GM18508 (cell line): Measurements from ENCODE around the gene SGCD.

ENCODE experiments used
- ATAC-seq: cut with Tn5 transposase; IDR thresholded peaks from one replicate; pipeline ENCODE4 v1.9.1; 2021; ENCODE audit warnings: moderate number of reproducible peaks; ENCODE audit not compliant: insufficient read depth, unreplicated experiment

The SGCD gene

DNA sequence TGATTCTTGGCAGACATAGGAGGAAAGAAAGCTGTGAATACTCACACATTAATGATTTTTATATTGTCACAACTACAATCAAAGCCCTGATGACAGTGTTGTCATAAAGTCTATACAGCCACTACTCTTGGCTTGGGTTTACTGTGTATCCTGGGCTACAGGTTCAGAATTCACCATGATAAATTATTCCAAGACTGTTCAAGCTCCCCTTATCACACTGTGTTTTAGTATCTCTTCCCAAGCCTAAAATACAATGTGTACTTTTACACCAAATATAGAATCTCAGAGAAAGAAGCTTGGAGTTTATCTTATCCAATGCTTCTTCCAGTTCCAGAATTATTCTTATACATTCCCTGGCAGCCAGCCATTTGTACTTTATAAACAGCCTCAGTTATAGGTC lies 395.4 kb downstream of the SGCD start:
- no peak for ATAC-seq

DNA sequence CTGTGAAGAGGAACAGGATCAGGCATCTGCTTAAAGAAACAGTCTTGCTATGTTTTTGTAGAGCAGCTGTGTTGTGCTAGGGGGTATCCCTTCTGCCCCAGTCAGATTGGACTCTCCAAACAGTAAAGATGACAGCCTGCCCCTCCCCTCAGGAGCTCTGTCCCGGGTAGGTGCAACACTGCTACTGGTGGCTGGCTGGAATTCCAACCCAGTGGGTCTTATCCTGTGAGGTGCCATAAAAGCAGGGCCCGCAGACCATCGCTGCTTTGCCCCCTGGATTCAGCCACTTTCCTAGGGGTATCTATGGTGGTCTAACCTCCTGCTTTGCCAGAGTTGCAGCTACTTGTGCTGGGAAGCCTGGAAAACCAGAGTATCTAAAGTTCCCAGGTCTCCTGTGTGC lies 408.5 kb downstream of the SGCD start:
- no peak for ATAC-seq

DNA sequence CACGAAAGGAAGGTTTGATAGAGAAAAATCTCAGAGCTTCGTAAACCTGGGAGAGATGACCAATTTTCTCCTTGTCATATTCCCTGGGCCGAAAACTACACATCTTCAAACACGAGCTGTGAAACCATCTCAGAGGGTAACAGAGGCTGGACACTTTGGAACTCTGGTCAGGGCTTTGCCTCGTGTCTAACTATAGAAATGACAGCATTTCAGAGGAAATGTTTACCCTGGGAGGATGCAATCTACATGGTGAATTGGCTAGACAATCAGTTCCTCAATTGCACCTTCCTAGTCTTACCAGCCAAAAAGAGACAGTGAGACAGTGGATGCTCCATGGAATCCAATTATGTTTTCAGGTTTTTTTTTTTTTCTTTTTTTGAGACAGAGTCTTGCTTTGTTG lies 414.6 kb downstream of the SGCD start:
- ATAC-seq = no peak

DNA sequence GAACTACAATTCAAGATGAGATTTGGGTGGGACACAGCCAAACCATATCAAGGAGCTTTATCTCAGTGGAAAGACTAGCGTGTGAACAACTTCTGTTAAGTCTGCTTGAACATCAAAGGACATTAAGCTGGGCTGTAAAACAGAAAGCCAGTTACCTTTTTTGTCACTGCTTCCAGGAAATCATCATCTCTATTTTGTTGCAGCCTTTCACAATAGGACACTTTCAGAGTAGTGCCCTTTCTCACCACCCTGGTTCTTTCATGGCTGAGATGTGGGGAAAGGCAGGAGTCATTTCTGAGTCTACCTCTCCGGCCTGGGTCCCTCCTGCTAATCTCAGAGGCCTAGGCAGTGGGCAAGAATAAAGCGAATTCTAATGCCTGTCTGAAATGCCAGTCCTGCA lies 426.9 kb downstream of the SGCD start:
- no peak for ATAC-seq

DNA sequence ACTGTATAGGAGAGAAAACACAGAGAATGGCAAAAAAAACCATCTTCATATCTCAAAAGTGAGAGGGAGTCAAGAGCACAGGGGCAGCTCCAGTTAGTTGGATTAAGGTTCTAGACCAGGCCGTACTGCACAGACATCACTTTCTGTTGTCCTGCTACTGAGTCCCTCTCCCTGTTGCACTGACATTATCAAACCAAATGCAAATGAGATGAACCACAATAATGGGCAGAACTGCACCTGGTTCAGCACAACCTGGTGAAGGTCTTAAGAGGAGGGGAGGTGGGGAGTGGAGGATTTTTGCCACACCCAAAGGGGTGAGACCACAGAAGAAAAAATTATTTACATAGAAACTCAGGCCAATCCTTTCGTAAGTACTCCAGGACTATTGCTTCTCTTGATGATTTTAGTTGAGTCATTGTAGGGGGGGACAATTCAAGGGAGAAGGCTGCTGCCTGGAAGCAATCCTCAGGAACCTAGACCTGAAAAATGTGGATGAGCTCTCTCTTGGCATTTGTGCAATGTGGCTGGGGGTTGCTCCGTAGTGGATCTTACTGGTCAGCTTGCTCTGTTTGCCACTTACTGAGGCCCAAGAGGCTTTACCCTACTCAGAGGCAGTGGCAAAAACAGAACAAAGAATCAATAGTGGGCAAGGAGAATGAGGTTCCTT lies 428.6 kb downstream of the SGCD start:
- no peak for ATAC-seq

DNA sequence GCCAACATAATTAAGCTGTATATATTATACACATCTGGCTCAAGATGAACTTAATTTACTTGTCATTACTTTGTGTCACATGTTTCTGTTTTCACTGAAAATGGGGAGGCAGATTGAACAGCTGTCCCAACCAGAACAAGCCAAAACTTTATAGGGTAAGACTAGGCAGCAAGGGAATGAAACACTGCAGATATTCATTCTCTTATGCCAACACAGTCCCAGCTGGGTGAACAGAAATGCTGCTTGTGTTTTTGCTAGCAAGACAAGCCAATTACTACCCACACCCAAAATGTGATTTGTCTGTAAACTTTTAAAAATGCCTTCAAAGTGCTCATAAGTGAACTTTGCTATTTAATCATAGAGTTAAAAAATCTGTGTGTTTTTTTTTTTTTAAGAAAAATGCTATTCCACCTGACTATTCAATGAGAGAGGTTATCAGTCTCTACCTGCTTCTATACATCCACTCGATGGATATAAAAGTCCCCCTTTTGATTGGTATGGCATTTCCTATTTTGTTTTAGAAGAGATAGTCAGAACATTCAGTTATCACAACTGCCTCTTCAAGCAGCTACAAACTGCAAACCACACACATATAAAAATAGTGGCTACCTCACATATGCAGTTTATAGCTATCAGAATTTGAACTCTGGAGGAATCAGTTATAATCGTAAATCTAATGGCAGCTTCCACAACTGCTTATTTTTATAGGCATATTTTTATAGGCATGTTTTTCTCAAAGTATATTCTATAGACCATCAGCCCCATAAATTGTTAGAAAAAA lies 431.2 kb downstream of the SGCD start:
- no peak for ATAC-seq

DNA sequence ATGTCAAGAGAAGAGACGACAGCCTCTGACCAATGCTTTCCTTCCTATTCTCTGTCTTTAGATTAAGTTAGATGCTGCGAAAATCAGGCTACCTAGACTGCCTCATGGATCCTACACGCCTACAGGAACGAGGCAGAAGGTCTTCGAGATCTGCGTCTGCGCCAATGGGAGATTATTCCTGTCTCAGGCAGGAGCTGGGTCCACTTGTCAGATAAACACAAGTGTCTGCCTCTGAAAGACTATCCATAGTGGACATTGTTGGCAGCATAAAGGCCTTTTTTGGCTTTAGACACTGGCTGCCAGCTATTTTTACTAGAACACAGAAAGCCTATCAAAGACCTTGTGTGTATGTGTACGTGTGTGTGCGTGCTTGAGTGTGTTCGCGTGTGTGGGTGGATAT lies 432.2 kb downstream of the SGCD start:
- ATAC-seq = no peak

DNA sequence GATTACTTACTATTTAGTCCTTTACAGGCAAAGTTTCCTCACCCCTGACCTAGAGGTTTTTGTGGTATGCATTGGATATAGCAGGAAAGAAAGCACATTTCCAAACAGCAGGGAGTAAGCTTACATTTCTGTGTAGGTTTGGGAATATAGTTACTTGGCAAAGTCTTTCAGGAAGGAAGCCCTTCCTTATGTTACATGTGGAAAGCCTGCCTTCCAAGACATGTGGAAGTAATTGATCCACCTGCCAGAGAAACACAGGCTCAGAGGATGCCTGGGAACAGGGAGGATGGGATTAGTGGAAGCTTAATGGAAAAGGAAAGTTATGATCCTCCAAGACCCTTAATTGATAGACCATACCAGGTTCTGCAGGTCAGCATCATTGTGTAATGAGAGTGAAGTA lies 435.8 kb downstream of the SGCD start:
- ATAC-seq = no peak

DNA sequence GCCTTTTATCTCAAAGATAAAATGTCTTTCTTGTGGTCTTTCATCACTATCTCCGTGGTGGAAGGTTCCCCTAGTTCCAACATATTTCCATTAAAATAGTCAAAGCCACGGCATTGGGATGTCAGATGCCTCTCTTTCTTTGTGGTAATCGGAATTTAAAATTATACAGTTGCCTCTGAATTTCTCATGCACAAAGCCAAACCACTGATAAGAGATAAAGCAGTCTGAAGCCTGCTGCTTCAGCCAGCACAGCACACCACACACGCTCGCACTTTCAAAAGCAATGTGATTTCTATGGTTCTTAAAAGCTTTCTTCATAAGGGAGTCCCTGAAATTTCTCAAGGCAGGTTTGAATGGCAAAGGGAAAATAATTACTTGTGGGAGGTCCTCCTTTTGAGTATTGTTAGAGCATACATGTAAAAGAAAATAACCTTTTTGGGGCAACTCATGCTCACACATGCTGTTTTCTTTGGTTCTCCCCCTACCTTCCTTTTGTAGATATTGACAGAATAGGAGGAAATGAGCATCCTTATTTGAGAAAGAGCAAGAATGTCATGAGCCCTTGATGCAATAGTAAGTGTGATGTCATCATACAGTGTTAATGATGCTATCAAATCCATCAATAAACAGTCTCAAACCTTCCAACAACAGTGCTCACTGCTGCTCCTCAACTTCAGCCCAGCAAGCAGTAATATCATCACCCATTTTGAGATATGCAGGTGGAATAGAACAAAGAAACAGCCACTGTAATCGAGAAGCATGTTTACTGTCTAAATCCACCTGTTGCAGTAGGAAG lies 437.4 kb downstream of the SGCD start:
- ATAC-seq = no peak

DNA sequence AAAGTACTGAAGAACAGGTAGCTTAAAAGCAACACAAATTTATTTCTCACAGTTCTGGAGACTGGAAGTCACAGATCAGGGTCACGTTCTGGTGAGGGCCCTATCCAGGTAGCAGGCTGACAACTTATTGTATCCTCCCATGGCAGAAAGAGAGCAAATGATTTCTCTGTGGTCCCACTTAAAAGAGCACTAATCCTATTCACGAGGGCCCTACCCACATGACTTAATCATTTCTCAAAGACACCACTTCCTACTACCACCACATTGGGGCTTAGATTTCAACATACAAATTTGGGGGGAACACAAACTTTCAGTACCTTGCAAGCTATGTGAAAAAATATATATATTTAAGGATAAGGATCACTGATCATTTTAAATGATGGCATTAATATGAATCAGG lies 447.3 kb downstream of the SGCD start:
- no peak for ATAC-seq

DNA sequence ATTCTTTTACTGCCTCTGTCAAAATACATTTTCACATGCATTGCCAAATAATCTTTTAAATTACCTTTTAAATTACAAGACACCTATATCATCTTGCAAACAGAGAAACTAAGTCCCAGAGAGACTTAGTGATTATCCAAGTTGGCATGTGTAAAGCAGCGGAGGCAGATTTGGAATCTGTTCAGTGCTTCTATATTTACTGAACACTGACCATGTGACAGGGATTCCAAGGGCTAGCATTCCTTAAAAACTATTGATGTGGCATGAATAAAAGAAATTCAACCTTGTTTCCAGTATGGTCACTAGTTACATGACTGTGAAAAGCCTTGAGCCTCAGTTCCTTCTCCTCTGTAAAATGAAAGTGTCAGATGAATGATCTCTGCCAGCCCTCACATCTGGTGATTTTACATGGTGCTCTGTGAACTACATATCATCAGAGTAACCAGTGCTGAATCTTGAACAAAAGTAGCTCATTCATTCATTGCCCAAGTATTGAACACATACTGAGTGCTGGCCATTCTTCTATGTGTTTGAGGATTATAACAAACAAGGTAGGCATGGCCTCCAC lies 451.3 kb downstream of the SGCD start:
- no peak for ATAC-seq

DNA sequence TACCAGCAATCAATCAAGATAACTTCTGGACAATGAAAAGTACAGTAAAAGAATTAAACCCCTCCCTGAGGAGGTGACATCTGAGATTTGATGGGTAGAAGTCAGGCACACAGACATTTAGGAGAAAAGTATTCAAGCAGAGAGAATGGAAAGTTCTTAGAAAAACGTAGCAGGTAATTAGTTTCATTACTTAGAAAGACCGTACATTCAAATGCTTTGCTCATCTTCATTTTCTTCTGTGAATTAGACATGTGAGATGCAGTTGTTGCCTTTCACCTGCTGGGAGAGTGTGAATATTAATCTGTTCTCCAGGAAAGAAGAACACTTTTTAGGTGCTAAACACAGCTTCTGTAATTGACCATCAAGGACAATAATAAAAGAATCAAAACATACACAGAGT lies 451.8 kb downstream of the SGCD start:
- ATAC-seq = no peak

DNA sequence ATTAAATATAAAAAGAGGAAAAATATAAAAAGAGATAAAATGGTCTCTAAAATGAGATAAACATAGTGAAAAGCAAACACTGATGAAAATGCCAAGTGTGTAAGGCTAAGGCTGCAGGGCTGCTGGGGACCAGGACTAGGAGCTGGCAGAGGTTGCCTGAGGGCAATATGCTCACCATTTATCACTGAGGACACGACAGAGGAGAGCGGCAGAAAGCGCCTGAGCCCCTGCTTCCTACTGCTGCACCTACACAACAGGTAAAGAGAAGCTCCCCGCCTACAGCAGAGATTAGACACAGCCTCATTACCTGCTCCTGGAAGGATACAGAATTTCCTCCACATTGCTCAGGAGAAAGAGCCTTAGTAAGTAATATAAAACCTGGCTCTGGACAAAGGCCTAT lies 452.5 kb downstream of the SGCD start:
- ATAC-seq = no peak

DNA sequence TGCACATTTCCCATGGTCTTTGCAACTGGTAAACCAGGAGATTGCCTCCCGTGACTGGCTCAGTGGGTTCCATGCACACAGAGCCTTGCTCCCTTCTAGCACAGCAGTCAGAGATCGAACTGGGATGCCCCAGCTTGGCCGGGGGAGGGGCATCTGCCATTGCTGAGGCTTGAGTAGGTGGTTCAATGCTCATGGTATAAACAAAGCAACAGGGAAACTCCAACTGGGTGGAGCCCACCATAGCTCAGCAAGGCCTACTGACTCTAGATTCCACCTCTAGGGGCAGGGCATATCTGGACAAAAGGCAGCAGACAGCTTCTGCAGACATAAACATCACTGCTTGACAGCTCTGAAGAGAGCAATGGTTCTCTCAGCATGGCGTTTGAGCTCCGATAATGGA lies 456.1 kb downstream of the SGCD start:
- no peak for ATAC-seq

DNA sequence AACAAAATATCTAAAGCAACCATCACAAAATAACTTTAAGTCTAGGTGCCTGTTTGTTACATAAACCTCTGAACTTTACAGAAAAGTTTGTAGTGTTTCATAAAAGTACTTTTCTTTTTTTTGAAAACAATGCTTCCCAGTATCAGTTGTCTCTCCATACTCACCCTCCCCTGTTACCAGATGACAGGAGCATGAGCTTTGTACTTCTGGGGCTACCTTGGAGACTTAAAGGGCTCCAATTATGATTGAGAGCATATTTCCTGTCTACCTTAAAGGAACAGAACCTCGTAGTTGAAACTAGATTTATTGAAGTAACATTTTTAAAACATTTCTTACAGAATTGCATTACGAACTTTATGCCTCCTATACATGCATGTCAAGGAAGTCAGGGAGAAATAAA lies 467.7 kb downstream of the SGCD start:
- ATAC-seq = no peak

DNA sequence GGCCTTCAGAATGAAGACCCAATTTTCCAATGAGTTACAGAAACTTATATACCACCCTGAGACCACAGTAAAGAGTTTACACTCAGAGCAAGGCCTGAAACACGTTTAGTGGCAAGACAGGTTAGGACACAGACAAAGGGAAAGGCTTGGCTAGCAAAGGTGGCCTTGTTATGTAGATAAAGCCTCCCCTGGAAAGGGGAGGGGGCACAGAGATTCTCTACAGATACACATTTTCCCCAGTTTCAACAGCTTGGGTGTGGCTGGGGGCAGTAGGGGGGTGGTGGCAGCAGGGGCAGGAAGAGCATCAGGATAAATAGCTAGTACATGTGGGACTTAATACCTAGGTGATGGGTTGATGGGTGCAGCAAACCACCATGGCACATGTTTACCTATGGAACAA lies 471.2 kb downstream of the SGCD start:
- ATAC-seq = no peak

DNA sequence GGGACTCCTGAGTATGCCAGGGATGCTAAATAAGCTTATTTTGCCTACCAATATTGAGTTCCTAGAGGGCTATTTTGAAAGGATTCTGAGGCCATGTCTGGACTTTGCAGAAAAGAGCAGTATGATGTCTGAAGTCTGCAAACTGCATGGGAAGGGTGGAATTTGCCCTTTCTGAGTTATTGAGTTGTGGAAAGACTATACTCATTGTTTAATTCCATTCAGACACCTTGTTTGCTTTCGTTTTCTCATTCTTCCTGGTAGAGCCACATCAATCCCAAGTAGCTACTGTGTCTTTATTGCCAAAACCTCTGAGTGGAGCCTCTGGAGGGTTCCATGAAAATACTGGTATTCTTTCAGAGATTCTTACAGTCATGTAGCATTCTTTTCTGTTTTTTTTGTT lies 472.2 kb downstream of the SGCD start:
- no peak for ATAC-seq

DNA sequence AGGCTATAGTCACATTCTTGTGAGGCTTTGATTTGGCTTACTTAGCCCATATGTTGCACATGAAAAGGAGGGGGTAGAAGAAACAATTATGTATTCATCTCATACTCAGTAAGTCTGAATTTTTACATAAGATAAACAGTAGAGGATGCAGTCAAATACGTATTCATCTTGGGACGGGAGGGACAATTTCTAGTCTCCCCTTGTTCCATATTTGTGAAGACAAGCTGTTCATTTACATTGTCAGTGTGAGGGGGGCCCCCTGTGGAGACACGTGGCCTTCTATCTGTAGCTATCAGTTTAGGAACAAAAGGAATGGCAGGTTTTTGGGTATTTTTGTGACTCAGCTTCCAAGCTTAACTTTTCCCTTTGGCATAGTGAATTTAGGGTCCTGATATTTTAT lies 474.0 kb downstream of the SGCD start:
- no peak for ATAC-seq

DNA sequence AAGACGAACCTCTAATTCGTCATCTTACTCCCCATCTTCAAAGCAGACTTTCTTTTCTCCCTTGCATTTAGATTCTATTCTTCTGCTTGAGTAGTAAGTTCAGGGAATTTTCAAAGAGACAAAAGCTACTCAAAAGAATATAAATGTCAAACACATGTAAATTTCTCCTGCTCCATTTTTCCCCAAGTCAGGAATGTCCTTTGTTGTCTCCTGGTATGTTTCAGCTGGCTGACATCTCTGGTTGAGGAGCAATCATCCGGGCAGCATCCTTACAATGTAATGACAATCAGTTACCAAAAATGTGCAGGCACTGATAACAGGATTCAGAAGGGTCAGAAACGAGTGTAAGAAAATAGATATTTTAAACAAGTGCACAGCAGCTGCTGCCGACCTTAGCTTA lies 475.5 kb downstream of the SGCD start:
- no peak for ATAC-seq

DNA sequence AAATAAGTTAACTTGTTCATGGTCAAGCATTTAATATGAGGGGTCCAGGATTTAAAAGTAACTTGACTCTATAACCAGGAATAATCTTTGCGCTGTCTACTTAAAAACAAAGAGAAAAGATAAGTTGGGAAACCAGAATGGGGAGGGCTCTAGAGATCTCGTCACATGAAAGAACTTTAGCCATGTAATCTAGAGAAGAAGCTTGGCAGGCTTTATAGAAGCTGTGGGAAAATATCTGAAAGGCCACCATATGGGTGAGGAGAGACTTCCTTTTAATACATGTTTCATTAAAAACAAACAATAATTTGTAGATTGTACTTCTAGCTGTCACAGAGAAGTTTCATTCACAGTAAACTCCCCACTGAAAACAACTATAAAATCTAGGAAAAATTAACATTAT lies 476.4 kb downstream of the SGCD start:
- ATAC-seq = no peak

DNA sequence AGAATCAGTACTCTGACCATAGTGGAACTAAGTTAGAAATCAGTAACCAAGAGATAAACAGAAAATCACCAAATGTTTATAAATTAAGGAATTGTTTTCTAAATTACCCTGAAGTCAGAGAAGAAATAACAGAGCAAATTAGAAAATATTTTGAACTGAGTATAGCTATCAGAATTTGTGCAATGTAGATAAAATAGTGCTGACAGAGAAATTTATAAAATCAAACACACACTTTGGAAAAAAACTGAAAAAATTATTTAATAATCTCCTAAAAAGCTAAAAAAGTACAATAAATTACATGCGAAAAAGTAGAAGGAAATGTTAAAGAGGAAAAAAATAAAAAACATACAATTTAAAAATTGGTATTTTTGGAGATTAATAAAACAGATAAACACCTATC lies 486.0 kb downstream of the SGCD start:
- ATAC-seq = no peak
